Tibial nerve (tissue), 4 donors: Measurements from ENCODE around the gene OPCML. TPM values are rescaled to one million over a fixed set of nuclear protein-coding genes. Genes with fewer than 3 reads are reported as not detected.
A peak's percentile ranks its signal among the peaks of the same experiment; 100 is the strongest.

Experiments
- DNase-seq, 2 donors: peaks; one replicate each; pipeline ENCODE4 v3.0.0-alpha.2; 2019; ENCODE audit warnings: low spot score in 2 of 2
- H3K27ac ChIP-seq, 4 donors: fragments of 200-600 bp; sonication (generic) in 3 of 4; one replicate each; pipeline ENCODE4 v1.5.1; 2017 to 2019; ENCODE audit warnings: mild to moderate bottlenecking in 1 of 4
- H3K27me3 ChIP-seq, 2 donors: fragments of 200-600 bp; sonication (generic) in 1 of 2; one replicate each; pipeline versions ENCODE4 v1.5.1 to v1.6.0; 2017 to 2019
- H3K36me3 ChIP-seq, 3 donors: fragments of 200-600 bp; sonication (generic); one replicate each; pipeline ENCODE4 v1.5.1; 2018 to 2019
- H3K4me1 ChIP-seq, 4 donors: fragments of 200-600 bp; sonication (generic) in 3 of 4; one replicate each; pipeline ENCODE4 v1.5.1; 2017 to 2019
- H3K4me3 ChIP-seq, 4 donors: fragments of 200-600 bp; sonication (generic) in 3 of 4; one replicate each; pipeline ENCODE4 v1.5.1; 2017 to 2019; ENCODE audit warnings: mild to moderate bottlenecking in 1 of 4, moderate library complexity in 1 of 4
- H3K9me3 ChIP-seq, 4 donors: fragments of 200-600 bp; sonication (generic) in 3 of 4; one replicate each; pipeline ENCODE4 v1.5.1; 2017 to 2019
- EP300 ChIP-seq, 2 donors: sonication (generic); formaldehyde crosslinking; IDR thresholded peaks; one replicate each; pipeline ENCODE4 v1.6.1; 2017; ENCODE audit warnings: antibody characterized with exemption in 2 of 2, mild to moderate bottlenecking in 1 of 2
- POLR2A ChIP-seq, 2 donors: fragments of 450-650 bp; IDR thresholded peaks; one replicate each; pipeline ENCODE4 v1.6.1; 2017; ENCODE audit warnings: antibody characterized with exemption in 2 of 2, mild to moderate bottlenecking in 2 of 2, moderate library complexity in 2 of 2
- WGBS, 2 donors: methylation state at CpG; one replicate each; pipeline ENCODE4 v1.1.5; 2018; 5-methylcytosine and 5-hydroxymethylcytosine counted together
- total RNA-seq, 4 donors: library from RNA; depleted of rRNA; stranded (reverse); fragments of >200 nt; gene quantifications; one replicate each; pipeline ENCODE4 v1.1.0, GENCODE V29; 2016
- TF ChIP-seq, protein P1 (sequence below), 5 experiments: fragments of 200-600 bp in 3 of 5; fragments of 450-650 bp in 2 of 5; sonication (generic) in 3 of 5; IDR thresholded peaks; one replicate each; pipeline ENCODE4 v1.5.1; 2016 to 2019; ENCODE audit warnings: antibody characterized with exemption in 5 of 5, mild to moderate bottlenecking in 3 of 5, moderate library complexity in 2 of 5

The OPCML gene
- total RNA-seq, 4 donors from 2014 or later = 1.0 to 10.8 (median 1.9) TPM

DNA sequence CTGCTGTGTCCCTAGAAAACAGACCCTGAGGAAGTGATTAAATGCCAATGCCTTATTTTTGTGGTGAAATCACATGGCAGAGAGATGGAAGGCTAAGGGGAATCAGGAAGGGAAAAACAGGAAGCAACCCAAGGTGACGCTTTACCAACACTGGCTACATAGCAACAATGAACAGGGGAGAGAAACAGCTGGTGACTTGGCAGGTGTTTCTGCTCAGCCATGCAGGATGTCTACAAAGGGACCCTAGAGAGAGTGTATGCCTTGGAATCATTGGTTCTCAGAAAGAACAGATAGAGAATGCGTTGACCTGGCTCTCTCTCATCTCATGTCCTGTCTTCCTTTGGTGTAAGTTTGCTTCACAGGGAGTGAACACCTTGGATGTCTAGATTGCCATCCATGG lies 911.9 kb downstream of the OPCML start:
- Histone ChIP-seq H3K4me1 (no peaks in the 10 kb centered on the region), H3K4me3 (no peak overlapping the region), H3K27ac (no peak overlapping the region), H3K36me3 (no peaks in the 10 kb centered on the region), H3K9me3 (no peaks in the 10 kb centered on the region), H3K27me3 (no peaks in the 10 kb centered on the region)
- 84 to 86% methylated on average over 2 of the region's 2 CpGs for WGBS, 2 donors
- DNase-seq = no peak
- no peak for TF ChIP-seq EP300 (IDR thresholded peaks at IDR 0.05)
- TF ChIP-seq, protein P1, sequence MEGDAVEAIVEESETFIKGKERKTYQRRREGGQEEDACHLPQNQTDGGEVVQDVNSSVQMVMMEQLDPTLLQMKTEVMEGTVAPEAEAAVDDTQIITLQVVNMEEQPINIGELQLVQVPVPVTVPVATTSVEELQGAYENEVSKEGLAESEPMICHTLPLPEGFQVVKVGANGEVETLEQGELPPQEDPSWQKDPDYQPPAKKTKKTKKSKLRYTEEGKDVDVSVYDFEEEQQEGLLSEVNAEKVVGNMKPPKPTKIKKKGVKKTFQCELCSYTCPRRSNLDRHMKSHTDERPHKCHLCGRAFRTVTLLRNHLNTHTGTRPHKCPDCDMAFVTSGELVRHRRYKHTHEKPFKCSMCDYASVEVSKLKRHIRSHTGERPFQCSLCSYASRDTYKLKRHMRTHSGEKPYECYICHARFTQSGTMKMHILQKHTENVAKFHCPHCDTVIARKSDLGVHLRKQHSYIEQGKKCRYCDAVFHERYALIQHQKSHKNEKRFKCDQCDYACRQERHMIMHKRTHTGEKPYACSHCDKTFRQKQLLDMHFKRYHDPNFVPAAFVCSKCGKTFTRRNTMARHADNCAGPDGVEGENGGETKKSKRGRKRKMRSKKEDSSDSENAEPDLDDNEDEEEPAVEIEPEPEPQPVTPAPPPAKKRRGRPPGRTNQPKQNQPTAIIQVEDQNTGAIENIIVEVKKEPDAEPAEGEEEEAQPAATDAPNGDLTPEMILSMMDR (IDR thresholded peaks at IDR 0.05) = no peak
- no peak for TF ChIP-seq POLR2A (IDR thresholded peaks at IDR 0.05)

DNA sequence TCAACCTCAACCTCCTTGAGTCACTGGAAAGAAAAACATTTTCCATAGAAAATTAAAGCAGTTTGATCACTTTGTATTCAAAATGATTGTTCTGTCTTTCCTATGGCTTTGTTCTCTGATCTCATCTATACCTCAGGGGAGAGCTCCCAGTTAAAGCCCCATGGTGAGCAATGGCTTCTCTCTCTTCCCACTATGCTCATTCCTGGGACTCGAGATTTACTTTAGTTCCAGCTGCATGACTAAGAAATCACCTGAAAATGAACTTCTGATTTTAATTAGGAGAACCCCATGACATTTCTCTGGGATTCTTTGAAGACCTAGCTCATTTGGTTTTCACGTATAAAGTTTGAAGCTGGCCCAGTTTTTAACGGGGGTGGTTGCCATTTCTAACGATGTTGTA lies 921.5 kb downstream of the OPCML start:
- peaks cover 0 to 2% (median 0%) of the 10 kb centered on the region in 4 donors for H3K4me1 ChIP-seq
- DNase-seq = no peak
- WGBS, 2 donors = 75 to 83% methylated on average over 4 of the region's 4 CpGs
- H3K27me3 ChIP-seq = no peaks in the 10 kb centered on the region
- H3K4me3 ChIP-seq = no peak overlapping the region
- H3K9me3 ChIP-seq = no peaks in the 10 kb centered on the region
- H3K36me3 ChIP-seq = no peaks in the 10 kb centered on the region
- no peak overlapping the region for H3K27ac ChIP-seq
- TF ChIP-seq, protein P1 (IDR thresholded peaks at IDR 0.05) = no peak
- TF ChIP-seq EP300 (IDR thresholded peaks at IDR 0.05) (no peak), POLR2A (IDR thresholded peaks at IDR 0.05) (no peak)

DNA sequence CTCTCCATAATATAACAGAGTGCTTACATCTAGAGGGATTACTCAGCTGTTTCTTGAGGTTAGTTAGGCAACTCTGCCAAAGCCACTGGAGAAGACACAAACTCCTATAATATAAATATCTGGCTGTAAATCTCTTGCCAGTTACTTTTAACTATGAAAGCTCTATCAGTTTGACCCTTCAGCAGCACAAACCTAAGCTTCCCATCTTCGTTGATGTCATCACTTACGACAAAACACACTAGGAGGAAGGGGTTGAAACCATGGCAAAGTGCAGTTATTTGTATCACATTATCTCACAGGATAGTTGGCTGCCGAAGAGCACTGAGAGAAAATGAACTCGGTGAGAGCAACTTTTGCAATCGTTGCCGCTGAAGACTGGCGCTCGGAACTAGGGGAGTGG lies 922.1 kb downstream of the OPCML start:
- Histone ChIP-seq H3K4me1 (peaks cover 0 to 2% (median 0%) of the 10 kb centered on the region in 4 donors), H3K36me3 (no peaks in the 10 kb centered on the region), H3K27ac (no peak overlapping the region), H3K27me3 (no peaks in the 10 kb centered on the region), H3K9me3 (no peaks in the 10 kb centered on the region), H3K4me3 (no peak overlapping the region)
- no peak for DNase-seq
- 88 to 92% methylated on average over 8 of the region's 8 CpGs for WGBS, 2 donors
- TF ChIP-seq EP300 (IDR thresholded peaks at IDR 0.05) = no peak
- TF ChIP-seq, protein P1 (IDR thresholded peaks at IDR 0.05) = no peak
- TF ChIP-seq POLR2A (IDR thresholded peaks at IDR 0.05) = no peak

DNA sequence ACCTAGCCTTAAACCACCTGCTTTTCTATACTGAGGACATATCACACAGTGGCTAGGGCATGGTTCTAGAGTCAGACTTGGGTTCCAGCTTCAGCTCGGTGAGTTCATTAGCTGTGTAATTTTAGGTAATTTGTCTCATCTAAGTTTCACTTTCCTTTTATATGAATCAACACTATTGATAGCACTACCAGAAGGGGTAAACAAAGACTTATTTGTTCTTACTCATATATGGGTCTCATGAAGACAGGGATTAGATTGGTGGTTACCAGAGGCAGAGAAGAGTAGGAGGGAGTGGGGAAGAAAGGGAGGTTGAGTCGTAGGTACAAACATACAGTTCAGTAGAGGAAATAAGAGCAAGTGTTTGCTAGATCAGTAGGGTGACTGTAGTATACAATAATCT lies 924.7 kb downstream of the OPCML start:
- no peaks in the 10 kb centered on the region for H3K27me3 ChIP-seq
- peak overlapping the region in 3 of 4 donors; percentile 24 to 53 (median 52) for H3K27ac ChIP-seq
- no peaks in the 10 kb centered on the region for H3K36me3 ChIP-seq
- no peaks in the 10 kb centered on the region for H3K9me3 ChIP-seq
- WGBS, 2 donors = 20 to 36% methylated on average over 2 of the region's 2 CpGs
- no peak overlapping the region for H3K4me3 ChIP-seq
- H3K4me1 ChIP-seq = peaks cover 0 to 11% (median 0%) of the 10 kb centered on the region in 4 donors
- no peak for DNase-seq
- TF ChIP-seq, protein P1 (IDR thresholded peaks at IDR 0.05) = no peak
- TF ChIP-seq POLR2A (IDR thresholded peaks at IDR 0.05) = no peak
- no peak for TF ChIP-seq EP300 (IDR thresholded peaks at IDR 0.05)

DNA sequence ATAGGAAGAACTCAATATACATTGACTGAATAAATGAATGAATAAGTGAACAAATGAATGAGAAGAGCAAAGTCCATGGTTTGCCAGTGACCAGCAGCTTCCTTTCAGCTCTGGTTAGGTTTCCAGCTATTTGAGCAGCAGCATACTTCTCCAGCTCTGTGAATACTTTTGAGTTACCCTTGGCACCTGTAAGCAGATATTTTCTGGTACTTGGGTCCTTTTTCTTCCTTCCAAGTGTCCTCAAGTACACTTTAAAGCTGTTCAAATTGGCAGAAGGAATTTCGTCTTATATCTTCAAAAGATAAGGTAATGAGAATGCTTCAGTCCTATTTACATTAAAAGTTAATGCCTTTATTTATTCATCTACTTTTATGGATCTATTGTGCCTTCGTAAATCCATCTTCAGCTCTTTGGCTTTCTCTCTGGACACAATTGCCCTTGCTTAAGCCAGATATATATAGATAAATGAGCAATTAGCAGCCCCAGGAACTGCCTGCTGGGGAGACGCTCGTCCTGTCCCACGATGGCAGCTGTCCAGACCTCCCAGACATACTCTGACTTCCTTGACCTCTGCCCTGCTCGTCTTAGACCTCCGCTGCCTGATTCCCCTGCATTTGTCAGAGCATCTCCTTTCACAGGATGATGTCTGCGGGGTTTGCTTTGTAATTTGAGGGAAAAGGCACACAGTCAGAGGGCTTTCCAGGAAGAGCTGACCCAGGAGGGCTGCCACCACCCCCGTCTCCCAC lies 926.3 kb downstream of the OPCML start:
- no peak for DNase-seq
- H3K36me3 ChIP-seq = no peaks in the 10 kb centered on the region
- H3K9me3 ChIP-seq = no peaks in the 10 kb centered on the region
- TF ChIP-seq, protein P1 (IDR thresholded peaks at IDR 0.05) = no peak
- TF ChIP-seq POLR2A (IDR thresholded peaks at IDR 0.05) (no peak), EP300 (IDR thresholded peaks at IDR 0.05) (no peak)
- H3K4me3 ChIP-seq = no peak overlapping the region
- peaks cover 0 to 11% (median 0%) of the 10 kb centered on the region in 4 donors for H3K4me1 ChIP-seq
- 48 to 53% methylated on average over 9 of the region's 9 CpGs for WGBS, 2 donors
- no peak overlapping the region for H3K27ac ChIP-seq
- no peaks in the 10 kb centered on the region for H3K27me3 ChIP-seq
